Stimulated activated CD4-positive, alpha-beta T cell treated with anti-CD3 and anti-CD28 coated beads, Interleukin-12 subunit alpha, Interleukin-12 subunit beta, amount 100 ng/mL, for 24 hours (primary cell): ENCODE data around the gene CD40.
A peak's percentile ranks its signal among the peaks of the same experiment; 100 is the strongest.
"Not testable (repeated sequence)": the region's sequence is repeated elsewhere in the genome, so short reads cannot be mapped to it uniquely, and the experiment has no call there.

Experiments used
- DNase-seq, 2 experiments: peaks; one replicate each; pipeline ENCODE4 v3.0.0-alpha.2; 2020; ENCODE audit warnings: low read depth in 2 of 2

The CD40 gene

GRCh38 chr20:46117704-46118467, at the start of gene CD40:
Gene CD40, plus strand, starts transcription at chr20:46118314. Its CDS starts 30 bp downstream, at chr20:46118344.
- DNase-seq, result peak; percentile 42 to 66

GRCh38 chr20:46070215-46070900, 47.8 kb upstream of the CD40 start:
- no peak for DNase-seq

DNA sequence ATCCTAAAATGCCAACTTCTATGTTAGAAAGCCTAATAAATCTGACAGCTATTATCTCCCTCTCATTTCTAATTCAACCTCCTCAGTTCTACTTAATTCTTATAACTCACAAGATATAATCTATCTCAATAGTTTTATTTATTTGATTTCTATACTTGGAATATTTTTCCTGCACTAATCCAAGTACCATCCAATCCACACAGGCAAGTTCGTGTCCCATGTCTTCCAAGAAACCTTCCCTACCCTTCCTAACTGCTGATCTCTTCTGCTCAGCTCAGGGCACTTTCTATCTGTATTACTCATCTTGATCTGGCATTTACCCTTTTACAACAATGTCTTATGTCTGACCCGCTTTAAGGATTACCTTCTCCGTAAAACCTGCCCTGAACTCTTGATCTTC, 46.5 kb upstream of the CD40 start:
- no peak for DNase-seq

DNA sequence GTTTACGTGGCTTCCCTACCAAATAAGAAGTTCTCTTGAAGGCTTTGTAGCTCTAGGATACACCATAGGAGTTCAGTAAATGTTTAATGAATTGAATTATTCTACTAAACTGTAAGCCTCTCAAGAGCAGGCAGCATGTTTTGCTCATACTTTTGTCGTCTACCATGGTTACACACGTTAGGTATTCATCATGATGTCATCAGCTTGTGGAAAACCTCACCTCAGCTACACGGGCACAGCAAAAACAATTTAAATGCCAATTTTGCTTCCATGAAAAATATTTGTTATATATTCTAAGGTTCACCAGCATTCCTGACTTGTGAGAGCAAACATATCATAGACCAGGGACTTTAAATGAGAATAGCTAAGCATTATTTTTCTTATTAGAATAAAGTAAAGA, 45.1 kb upstream of the CD40 start:
- no peak for DNase-seq

DNA sequence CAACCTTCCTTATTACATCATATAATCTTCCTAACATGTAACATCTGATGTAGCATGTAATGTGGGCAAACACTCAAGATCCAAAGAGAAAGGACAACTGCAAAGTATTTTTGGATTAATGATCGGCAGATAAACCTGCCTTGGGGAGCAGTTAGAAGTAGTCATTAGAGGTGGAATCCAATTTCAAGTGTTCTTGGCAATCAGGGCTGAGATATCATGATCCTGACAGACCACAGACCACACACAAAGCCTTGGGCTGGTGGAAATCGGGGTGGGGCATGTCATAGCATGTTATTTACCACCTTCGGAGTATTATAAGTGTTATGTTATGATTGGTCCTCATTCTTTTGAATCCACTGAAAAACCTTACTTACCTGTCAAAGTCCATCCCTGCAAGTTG, 44.7 kb upstream of the CD40 start:
- DNase-seq, result no peak

- DNase-seq, result no peak
These were observed 44.1 kb upstream of the CD40 start for GRCh38 chr20:46074006-46074405.

DNA sequence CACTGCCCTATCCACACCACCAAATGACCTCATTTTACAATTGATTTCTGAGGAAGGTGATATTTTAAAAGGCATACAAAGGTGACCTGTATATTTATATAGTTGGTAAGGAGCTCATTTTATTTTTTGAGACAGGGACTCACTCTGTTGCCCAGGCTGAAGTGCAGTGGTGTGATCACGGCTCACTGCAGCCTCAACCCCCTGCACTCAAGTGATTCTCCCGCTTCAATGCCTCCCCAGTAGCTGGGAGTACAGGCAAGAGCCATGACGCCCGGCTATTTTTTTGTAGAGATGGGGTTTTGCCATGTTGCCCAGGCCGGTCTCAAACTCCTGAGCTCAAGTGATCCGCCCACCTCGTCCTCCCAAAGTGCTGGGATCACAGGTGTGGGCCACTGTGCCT, 41.3 kb upstream of the CD40 start:
- DNase-seq, result no peak

GRCh38 chr20:46077642-46078305, 40.3 kb upstream of the CD40 start:
- no peak for DNase-seq

GRCh38 chr20:46078954-46079353, 39.2 kb upstream of the CD40 start:
- no peak for DNase-seq

DNA sequence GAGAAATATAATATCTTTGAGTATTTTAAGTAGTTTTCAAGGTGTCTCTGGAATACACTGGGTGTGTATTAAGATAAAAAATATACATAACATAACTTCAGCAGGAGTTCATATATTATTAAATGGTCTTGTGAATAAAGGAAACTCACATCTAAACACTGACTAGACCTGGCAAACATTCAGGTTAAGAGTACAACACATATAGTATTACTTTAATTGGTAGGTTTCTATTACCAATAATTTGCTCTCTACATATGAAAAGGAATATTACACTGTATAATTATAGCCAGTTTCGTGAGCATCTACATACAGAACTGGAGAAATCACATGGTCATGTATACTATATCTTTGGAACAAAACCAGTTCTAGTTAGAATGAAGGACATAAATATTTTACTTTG, 37.0 kb upstream of the CD40 start:
- DNase-seq, result no peak

- DNase-seq, result no peak
These were observed 35.0 kb upstream of the CD40 start for GRCh38 chr20:46083101-46083500.

DNA sequence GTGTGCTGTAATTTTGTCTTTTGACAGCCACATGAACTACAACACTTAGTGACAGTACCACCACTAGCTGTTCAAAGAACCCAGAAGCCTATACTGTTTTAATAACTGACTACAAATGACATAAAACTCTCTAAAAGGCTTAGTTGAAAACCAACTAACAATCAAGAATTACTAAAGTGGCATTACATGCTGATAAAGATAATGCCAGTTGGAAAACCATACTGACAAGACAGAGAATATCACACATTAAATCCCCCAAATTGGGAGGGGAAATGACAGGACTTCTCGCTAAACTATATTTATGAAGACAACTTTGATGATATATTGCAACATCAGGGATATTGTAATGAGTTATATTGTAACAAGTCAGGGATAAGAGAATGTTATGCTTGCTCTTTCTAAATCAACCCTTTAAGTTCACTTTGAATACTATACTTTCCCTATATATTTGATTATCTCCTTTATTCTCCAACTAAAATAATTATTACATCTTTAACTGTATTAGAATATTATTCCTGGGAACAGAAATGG, 34.5 kb upstream of the CD40 start:
- no peak for DNase-seq

DNA sequence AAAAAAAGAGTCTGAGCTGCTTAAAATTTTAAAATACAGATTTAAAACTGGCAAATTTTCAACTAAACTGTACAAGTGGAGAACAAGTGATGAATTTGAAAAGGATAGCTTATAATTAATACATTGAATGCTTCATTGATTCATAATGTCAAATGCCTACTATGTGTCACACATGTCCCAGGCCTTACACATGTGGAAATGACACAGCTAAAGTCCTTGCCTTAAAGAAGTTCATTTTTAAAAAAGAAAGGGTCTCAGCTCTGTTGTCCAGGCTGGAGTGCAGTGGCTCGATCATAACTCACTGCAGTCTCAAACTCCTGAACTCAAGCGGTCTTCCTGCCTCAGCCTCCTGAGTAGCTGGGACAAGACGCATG, 33.3 kb upstream of the CD40 start:
- DNase-seq, result no peak

GRCh38 chr20:46085179-46085851, 32.8 kb upstream of the CD40 start:
- no peak for DNase-seq

DNA sequence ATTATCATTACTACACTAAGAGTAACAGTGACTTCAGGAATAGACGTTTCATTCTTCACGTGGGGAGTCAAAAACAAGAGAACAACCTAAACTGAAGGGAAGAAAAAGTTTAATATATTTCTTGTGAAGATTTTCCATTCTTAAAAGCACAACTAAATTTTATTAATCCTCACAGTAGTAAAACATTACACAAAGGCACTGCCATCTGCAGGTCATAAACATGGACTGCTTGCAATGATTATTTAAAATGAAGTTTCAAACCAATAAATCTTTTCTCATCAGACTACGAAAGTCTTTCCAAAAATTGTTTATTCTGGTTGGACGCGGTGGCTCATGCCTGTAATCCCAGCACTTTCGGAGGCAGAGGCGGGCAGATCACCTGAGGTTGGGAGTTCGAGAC, 31.0 kb upstream of the CD40 start:
- DNase-seq, result no peak

GRCh38 chr20:46088409-46089166, 29.5 kb upstream of the CD40 start:
- DNase-seq, result no peak

DNA sequence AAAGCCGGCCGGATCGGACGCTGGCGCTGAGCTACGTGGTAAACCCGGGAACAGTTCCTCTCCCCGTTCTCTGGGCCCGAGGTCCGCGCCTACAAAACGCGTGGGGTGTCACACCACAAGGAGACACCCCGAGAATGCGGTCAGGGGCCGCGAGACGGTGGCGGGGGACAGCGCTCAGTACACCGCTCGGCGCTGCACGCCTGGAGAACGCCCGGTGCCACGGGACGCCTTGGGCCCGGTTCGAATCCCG, 29.0 kb upstream of the CD40 start:
- peak in 1 of 2 experiments; percentile 60 for DNase-seq

DNA sequence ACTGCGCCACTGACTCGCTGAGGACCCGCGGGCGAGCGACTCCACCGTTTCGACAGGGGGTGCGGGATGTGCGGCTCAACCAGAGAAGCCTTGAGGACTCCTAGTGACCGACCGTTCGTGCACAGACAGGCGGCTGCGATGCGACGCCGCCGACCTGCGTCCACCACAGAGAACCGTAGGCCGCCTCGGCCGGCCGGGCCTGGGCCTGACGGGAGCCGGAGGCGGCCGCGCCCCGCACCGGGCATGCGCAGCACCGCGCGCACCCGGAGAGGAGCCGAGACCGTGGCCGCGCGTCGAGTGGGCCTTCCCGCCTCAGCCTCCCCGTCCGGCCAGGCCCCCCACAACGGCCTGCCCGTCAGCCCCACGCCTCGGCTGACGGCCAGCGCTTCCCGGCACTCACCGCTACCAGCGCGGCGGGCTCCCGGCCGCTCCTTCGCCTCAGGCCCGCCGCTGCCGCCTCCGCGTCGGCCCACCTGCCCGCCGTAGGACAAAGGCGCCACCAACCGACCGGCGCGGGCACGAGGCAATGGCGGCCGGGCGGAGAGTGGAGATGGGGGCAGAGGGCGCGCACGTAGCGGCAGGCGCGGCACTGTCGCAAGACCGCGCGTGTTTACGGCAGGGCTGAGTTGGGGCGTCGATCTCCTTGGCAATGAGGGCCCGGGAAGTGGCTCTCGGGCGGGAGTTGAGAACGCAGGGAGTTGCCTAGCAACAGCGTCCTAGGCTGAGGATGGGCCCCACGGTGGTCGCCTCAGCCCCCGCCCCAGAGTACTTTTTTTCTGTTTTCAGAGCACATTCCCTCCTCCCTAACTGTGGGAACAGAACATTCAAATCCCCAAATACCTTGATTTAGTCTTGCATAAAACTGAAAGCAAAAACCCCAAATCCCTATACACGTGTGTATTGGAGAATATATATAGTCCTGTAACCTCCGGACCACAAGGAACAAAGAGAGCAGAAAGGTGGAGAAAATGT, 28.4 kb upstream of the CD40 start, which contains the start of gene NCOA5:
Gene NCOA5 (minus strand): TSS at position 546 of the 972 bp plus-strand sequence. CDS start 10,538 bp downstream, outside the sequence.
- DNase-seq, result peak; percentile 87 to 92

- not testable (repeated sequence) for DNase-seq
These were observed 26.2 kb upstream of the CD40 start for GRCh38 chr20:46091622-46092535.
